ENCODE data around the gene PPP4R3B.

The PPP4R3B gene

DNA sequence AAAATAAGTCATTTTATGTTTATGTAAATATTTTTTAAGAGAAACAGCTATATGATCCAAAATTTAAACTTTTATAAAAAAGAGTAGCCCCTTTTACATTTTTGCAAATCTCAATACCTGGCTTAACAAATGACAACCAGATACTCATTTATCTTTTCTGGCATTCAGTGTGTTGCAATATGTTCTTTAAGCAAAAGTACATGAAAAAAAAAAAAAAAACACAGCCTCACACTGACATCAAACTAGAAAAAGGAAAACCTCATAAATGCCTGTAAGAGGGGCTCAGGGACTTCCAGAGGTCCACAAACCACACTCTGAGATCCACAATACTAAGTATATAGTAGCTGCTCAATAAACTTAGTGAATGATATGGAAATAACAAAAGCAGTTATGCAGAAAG, 21.9 kb downstream of the PPP4R3B start:
- Histone ChIP-seq H3K9me3 (ENCODE audit: insufficient read depth, low read length, severe bottlenecking) (no peaks in the 10 kb centered on the region), H3K36me3 (ENCODE audit: insufficient read depth, low read length) (peaks cover 49% of the 10 kb centered on the region), H3K27me3 (ENCODE audit: insufficient read depth, low read length, poor library complexity) (no peaks in the 10 kb centered on the region), H3K4me2 (ENCODE audit: insufficient read depth, low read length) (no peak overlapping the region), H3K79me2 (ENCODE audit: insufficient read depth, low read length) (peaks cover 34% of the 10 kb centered on the region), H4K20me1 (ENCODE audit: insufficient read depth, low read length) (no peaks in the 10 kb centered on the region; the same call in 1 of the 2 replicates), H2AFZ (ENCODE audit: low read depth, low read length) (no peak overlapping the region), H3K9ac (ENCODE audit: low read depth, low read length) (no peak overlapping the region), H3K4me3 (ENCODE audit: low read depth in 1 of 2, low read length in 2 of 2) (no peak overlapping the region), H3K27ac (ENCODE audit: low read length) (no peak overlapping the region), H3K4me1 (ENCODE audit: insufficient read depth, low read length) (no peaks in the 10 kb centered on the region)
- no peak for DNase-seq
- ATAC-seq (ENCODE audit: insufficient read depth, low read depth), result no peak
- TF ChIP-seq, protein P1, sequence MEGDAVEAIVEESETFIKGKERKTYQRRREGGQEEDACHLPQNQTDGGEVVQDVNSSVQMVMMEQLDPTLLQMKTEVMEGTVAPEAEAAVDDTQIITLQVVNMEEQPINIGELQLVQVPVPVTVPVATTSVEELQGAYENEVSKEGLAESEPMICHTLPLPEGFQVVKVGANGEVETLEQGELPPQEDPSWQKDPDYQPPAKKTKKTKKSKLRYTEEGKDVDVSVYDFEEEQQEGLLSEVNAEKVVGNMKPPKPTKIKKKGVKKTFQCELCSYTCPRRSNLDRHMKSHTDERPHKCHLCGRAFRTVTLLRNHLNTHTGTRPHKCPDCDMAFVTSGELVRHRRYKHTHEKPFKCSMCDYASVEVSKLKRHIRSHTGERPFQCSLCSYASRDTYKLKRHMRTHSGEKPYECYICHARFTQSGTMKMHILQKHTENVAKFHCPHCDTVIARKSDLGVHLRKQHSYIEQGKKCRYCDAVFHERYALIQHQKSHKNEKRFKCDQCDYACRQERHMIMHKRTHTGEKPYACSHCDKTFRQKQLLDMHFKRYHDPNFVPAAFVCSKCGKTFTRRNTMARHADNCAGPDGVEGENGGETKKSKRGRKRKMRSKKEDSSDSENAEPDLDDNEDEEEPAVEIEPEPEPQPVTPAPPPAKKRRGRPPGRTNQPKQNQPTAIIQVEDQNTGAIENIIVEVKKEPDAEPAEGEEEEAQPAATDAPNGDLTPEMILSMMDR (IDR thresholded peaks at IDR 0.05; ENCODE audit: borderline replicate concordance, extremely low read depth, low read length, poor library complexity, severe bottlenecking), result no peak
- TF ChIP-seq EZH2 (IDR thresholded peaks at IDR 0.05; ENCODE audit: borderline replicate concordance, low read depth, low read length, severe bottlenecking), result no peak

DNA sequence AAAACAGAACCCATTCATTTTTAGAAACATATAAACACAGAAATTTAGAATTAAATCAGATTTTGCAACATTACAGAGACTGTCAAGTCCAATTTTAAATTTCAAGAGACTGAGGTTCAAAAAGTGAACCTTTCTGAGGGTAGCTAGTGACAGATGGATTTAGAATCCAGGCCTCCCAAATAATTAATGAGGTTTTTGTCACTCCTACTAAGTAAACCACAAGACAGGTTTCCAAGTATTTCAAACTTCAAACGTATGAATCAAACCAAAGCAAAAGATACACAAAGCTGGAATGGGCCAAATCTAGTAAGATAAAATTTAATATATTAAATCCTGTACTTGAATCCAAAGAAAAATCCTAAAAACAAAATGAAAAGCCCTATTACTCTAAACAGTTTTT, 25.3 kb downstream of the PPP4R3B start:
- H3K4me3 ChIP-seq (ENCODE audit: low read depth in 1 of 2, low read length in 2 of 2), result no peak overlapping the region
- H3K36me3 ChIP-seq (ENCODE audit: insufficient read depth, low read length), result peaks cover 47% of the 10 kb centered on the region

DNA sequence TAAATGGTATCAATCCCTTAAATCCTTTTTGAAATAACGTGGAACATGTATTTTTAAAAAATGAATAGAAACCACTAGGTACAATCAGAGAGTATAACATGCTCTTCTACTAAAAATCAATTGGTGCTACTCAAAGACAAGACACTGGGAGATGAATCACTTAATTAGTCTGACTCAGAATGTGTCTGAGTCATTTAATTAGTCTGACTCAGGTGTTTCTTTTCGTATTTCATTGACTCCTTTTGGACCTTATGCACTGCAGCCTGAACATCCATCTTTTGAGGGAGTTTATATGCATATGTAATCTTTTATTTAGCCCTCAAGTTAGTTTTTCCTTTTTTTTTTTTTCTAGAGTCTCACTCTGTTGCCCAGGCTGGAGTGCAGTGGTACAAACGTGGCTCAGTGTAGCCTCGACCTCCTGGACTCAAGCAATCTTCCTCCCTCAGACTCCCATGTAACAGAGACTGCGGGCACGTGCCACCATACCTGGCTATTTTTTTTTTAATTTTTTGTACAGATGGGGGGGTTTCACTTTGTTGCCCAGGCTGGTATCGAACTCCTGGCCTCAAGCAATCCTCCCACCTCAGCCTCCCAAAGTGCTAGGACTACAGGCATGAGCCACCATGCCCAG, 26.5 kb downstream of the PPP4R3B start:
- Histone ChIP-seq H3K9ac (ENCODE audit: low read depth, low read length) (no peak overlapping the region), H3K9me3 (ENCODE audit: insufficient read depth, low read length, severe bottlenecking) (no peaks in the 10 kb centered on the region), H3K4me3 (ENCODE audit: low read depth in 1 of 2, low read length in 2 of 2) (no peak overlapping the region), H3K4me2 (ENCODE audit: insufficient read depth, low read length) (no peak overlapping the region), H2AFZ (ENCODE audit: low read depth, low read length) (no peak overlapping the region), H3K4me1 (ENCODE audit: insufficient read depth, low read length) (no peaks in the 10 kb centered on the region), H3K27me3 (ENCODE audit: insufficient read depth, low read length, poor library complexity) (no peaks in the 10 kb centered on the region), H3K27ac (ENCODE audit: low read length) (no peak overlapping the region), H3K79me2 (ENCODE audit: insufficient read depth, low read length) (peaks cover 28% of the 10 kb centered on the region), H4K20me1 (ENCODE audit: insufficient read depth, low read length) (no peaks in the 10 kb centered on the region; the same call in 1 of the 2 replicates), H3K36me3 (ENCODE audit: insufficient read depth, low read length) (peaks cover 44% of the 10 kb centered on the region)
- DNase-seq, result no peak
- ATAC-seq (ENCODE audit: insufficient read depth, low read depth), result no peak
- no peak for TF ChIP-seq EZH2 (IDR thresholded peaks at IDR 0.05; ENCODE audit: borderline replicate concordance, low read depth, low read length, severe bottlenecking)
- TF ChIP-seq, protein P1 (IDR thresholded peaks at IDR 0.05; ENCODE audit: borderline replicate concordance, extremely low read depth, low read length, poor library complexity, severe bottlenecking), result no peak

More for the DNA sequence above, 25.3 kb downstream of the PPP4R3B start:
- H3K9me3 ChIP-seq (ENCODE audit: insufficient read depth, low read length, severe bottlenecking), result no peaks in the 10 kb centered on the region
- no peak overlapping the region for H2AFZ ChIP-seq (ENCODE audit: low read depth, low read length)
- ATAC-seq (ENCODE audit: insufficient read depth, low read depth), result no peak
- H3K27me3 ChIP-seq (ENCODE audit: insufficient read depth, low read length, poor library complexity), result no peaks in the 10 kb centered on the region
- no peaks in the 10 kb centered on the region for H3K4me1 ChIP-seq (ENCODE audit: insufficient read depth, low read length)
- TF ChIP-seq, protein P1 (IDR thresholded peaks at IDR 0.05; ENCODE audit: borderline replicate concordance, extremely low read depth, low read length, poor library complexity, severe bottlenecking), result no peak
- no peak for TF ChIP-seq EZH2 (IDR thresholded peaks at IDR 0.05; ENCODE audit: borderline replicate concordance, low read depth, low read length, severe bottlenecking)
- no peak overlapping the region for H3K9ac ChIP-seq (ENCODE audit: low read depth, low read length)
- no peak for DNase-seq
- peaks cover 33% of the 10 kb centered on the region for H3K79me2 ChIP-seq (ENCODE audit: insufficient read depth, low read length)
- no peak overlapping the region for H3K4me2 ChIP-seq (ENCODE audit: insufficient read depth, low read length)
- H3K27ac ChIP-seq (ENCODE audit: low read length), result no peak overlapping the region
- H4K20me1 ChIP-seq (ENCODE audit: insufficient read depth, low read length), result no peaks in the 10 kb centered on the region; the same call in 1 of the 2 replicates
